IMR-90 (cell line): ENCODE data around the gene EPHA2. TPM values are rescaled to one million over a fixed set of nuclear protein-coding genes. Genes with fewer than 3 reads are reported as not detected.
A peak's percentile ranks its signal among the peaks of the same experiment; 100 is the strongest.

Source experiments
- ATAC-seq: fragments of 200-7000 bp; cut with Tn5 transposase; 2 replicates; pipeline ENCODE4 v1.9.1; 2020; ENCODE audit warnings: low read depth, mild to moderate bottlenecking, moderate library complexity
- BruUV-seq: library from RNA; stranded (reverse); fragments of 400-500 nt; replicated peaks from 2 replicates; lab custom pipeline; 2021; lab: Mats Ljungman, UMichigan
- CTCF ChIA-PET: fragments of 300-600 bp; formaldehyde crosslinking; extraction: SDS; loops from one replicate; lab custom pipeline; 2021; ENCODE audit warnings: antibody characterized with exemption; lab: Yijun Ruan, JAX
- POLR2A ChIA-PET: fragments of 300-600 bp; sonication (Branson Sonifier 250); formaldehyde crosslinking; loops from one replicate; lab custom pipeline; 2022; ENCODE audit warnings: antibody characterized with exemption; ENCODE audit not compliant: unreplicated experiment; lab: Charles Lee
- DNase-seq: peaks from one replicate; pipeline ENCODE4 v3.0.0; 2013
- H2AFZ ChIP-seq: replicated peaks from 2 replicates; pipeline ENCODE3; 2013; ENCODE audit warnings: low read length, mild to moderate bottlenecking; ENCODE audit not compliant: poor library complexity
- H2AK5ac ChIP-seq: 2 replicates; pipeline ENCODE4 v1.6.1; 2013; ENCODE audit warnings: low read depth, low read length, inconsistent platforms
- H2AK9ac ChIP-seq: replicated peaks from 2 replicates; pipeline ENCODE3; 2013; ENCODE audit warnings: mild to moderate bottlenecking, low read depth, low read length, moderate library complexity; ENCODE audit not compliant: poor library complexity
- H2BK120ac ChIP-seq: 2 replicates; pipeline ENCODE4 v1.6.1; 2013; ENCODE audit warnings: low read depth, low read length, inconsistent platforms
- H2BK15ac ChIP-seq: 3 replicates; pipeline ENCODE4 v1.6.1; 2013; ENCODE audit warnings: low read depth, low read length, inconsistent platforms
- H2BK20ac ChIP-seq: 2 replicates; pipeline ENCODE4 v1.6.1; 2013; ENCODE audit warnings: low read depth, mild to moderate bottlenecking, inconsistent platforms, low read length, moderate library complexity
- H2BK5ac ChIP-seq: 2 replicates; pipeline ENCODE4 v1.6.1; 2013; ENCODE audit warnings: mild to moderate bottlenecking, low read depth, low read length, inconsistent platforms; ENCODE audit not compliant: poor library complexity, severe bottlenecking
- H3K14ac ChIP-seq: replicated peaks from 2 replicates; pipeline ENCODE4 v1.6.1; 2013; ENCODE audit warnings: low read depth, low read length, inconsistent platforms
- H3K18ac ChIP-seq: 2 replicates; pipeline ENCODE4 v1.6.1; 2013; ENCODE audit warnings: low read depth, low read length, control low read depth
- H3K23ac ChIP-seq: 2 replicates; pipeline ENCODE4 v1.6.1; 2013; ENCODE audit warnings: low read depth, low read length, inconsistent platforms
- H3K27ac ChIP-seq: 2 replicates; pipeline ENCODE4 v1.5.1; 2013; ENCODE audit warnings: mild to moderate bottlenecking, control low read depth, low read length; ENCODE audit not compliant: insufficient read depth
- H3K27me3 ChIP-seq: 2 replicates; pipeline ENCODE4 v1.6.1; 2013; ENCODE audit warnings: low read length; ENCODE audit not compliant: control insufficient read depth, insufficient read depth
- H3K36me3 ChIP-seq: 2 replicates; pipeline ENCODE4 v1.6.1; 2013; ENCODE audit warnings: low read length, mixed read lengths; ENCODE audit not compliant: control insufficient read depth, insufficient read depth
- H3K4ac ChIP-seq: 2 replicates; pipeline ENCODE4 v1.6.1; 2013; ENCODE audit warnings: low read depth, low read length, inconsistent platforms
- H3K4me1 ChIP-seq: 2 replicates; pipeline ENCODE4 v1.6.1; 2013; ENCODE audit warnings: low read length, mixed read lengths; ENCODE audit not compliant: control insufficient read depth, insufficient read depth
- H3K4me2 ChIP-seq: 2 replicates; pipeline ENCODE4 v1.6.1; 2013; ENCODE audit warnings: low read depth, mild to moderate bottlenecking, control low read depth, low read length, moderate library complexity
- H3K4me3 ChIP-seq: 2 replicates; pipeline ENCODE4 v1.5.1; 2013; ENCODE audit warnings: low read depth, mild to moderate bottlenecking, control low read depth, low read length, moderate library complexity; ENCODE audit not compliant: insufficient read depth
- H3K56ac ChIP-seq: 2 replicates; pipeline ENCODE4 v1.6.1; 2013; ENCODE audit warnings: low read length, inconsistent platforms; ENCODE audit not compliant: insufficient read depth; ENCODE audit errors: extremely low read depth
- H3K79me1 ChIP-seq, 2 experiments: 2 replicates each; pipeline ENCODE4 v1.6.1; 2013; ENCODE audit warnings: low read length in 2 of 2, inconsistent platforms in 1 of 2, low read depth in 1 of 2
- H3K9ac ChIP-seq: 2 replicates; pipeline ENCODE4 v1.6.1; 2013; ENCODE audit warnings: low read depth, low read length, control low read depth
- H3K9me1 ChIP-seq: 2 replicates; pipeline ENCODE4 v1.6.1; 2013; ENCODE audit warnings: low read length, inconsistent platforms; ENCODE audit not compliant: insufficient read depth
- H3K9me3 ChIP-seq: 2 replicates; pipeline ENCODE4 v1.6.1; 2013; ENCODE audit warnings: low read length; ENCODE audit not compliant: control insufficient read depth, insufficient read depth
- H4K20me1 ChIP-seq: 2 replicates; pipeline ENCODE4 v1.6.1; 2013; ENCODE audit warnings: low read length, inconsistent platforms; ENCODE audit not compliant: insufficient read depth
- H4K5ac ChIP-seq: 2 replicates; pipeline ENCODE4 v1.6.1; 2013; ENCODE audit warnings: mild to moderate bottlenecking, low read depth, low read length, control low read depth
- H4K8ac ChIP-seq, 2 experiments: 2 replicates each; pipeline ENCODE4 v1.6.1; 2013; ENCODE audit warnings: low read depth in 2 of 2, low read length in 2 of 2, control low read depth in 1 of 2, inconsistent platforms in 1 of 2
- H4K91ac ChIP-seq: 2 replicates; pipeline ENCODE4 v1.6.1; 2013; ENCODE audit warnings: low read depth, low read length, inconsistent platforms; ENCODE audit not compliant: insufficient read depth
- CTCF ChIP-seq: conservative IDR thresholded peaks from 2 replicates; pipeline ENCODE4 v1.5.1; 2012; ENCODE audit warnings: mild to moderate bottlenecking, low read depth, low read length, improper control_type of control experiment
- ELK1 ChIP-seq: fragments of 150-350 bp; IDR thresholded peaks from 2 replicates; pipeline ENCODE4 v1.6.1; 2016; ENCODE audit warnings: low read depth, mild to moderate bottlenecking, low read length, moderate library complexity, borderline replicate concordance
- FOS ChIP-seq: fragments of 150-350 bp; IDR thresholded peaks from 2 replicates; pipeline ENCODE4 v1.6.1; 2016; ENCODE audit warnings: low read depth, low read length
- MAZ ChIP-seq: IDR thresholded peaks from 2 replicates; pipeline ENCODE4 v1.6.1; 2012; ENCODE audit warnings: low read depth, mild to moderate bottlenecking, low read length, improper control_type of control experiment, moderate library complexity, borderline replicate concordance
- NFE2L2 ChIP-seq: fragments of 150-350 bp; IDR thresholded peaks from 2 replicates; pipeline ENCODE4 v1.6.1; 2016; ENCODE audit warnings: low read depth, mild to moderate bottlenecking, low read length
- RFX5 ChIP-seq: IDR thresholded peaks from 2 replicates; pipeline ENCODE4 v1.8.0; 2012; ENCODE audit warnings: low read depth, mild to moderate bottlenecking, low read length, moderate library complexity
- SMC3 ChIP-seq: fragments of 150-350 bp; IDR thresholded peaks from 2 replicates; pipeline ENCODE4 v1.6.1; 2016; ENCODE audit warnings: low read depth, mild to moderate bottlenecking, antibody characterized with exemption, low read length, moderate library complexity
- WGBS, 2 experiments: methylation state at CpG; one replicate each; pipeline versions ENCODE4 v1.1.5 to v1.1.7; 2013; ENCODE audit warnings: missing lambda C conversion rate in 2 of 2; ENCODE audit not compliant: insufficient read length in 1 of 2; ENCODE audit errors: extremely low coverage in 2 of 2; 5-methylcytosine and 5-hydroxymethylcytosine counted together
- dilution Hi-C: fragments of 300-500 bp; cut with HindIII; formaldehyde crosslinking; loops from one replicate; pipeline ENCODE4 v1.14.3; 2018; ENCODE audit warnings: low sequenced_read_pairs; ENCODE audit not compliant: unreplicated experiment
- in situ Hi-C: fragments of 300-500 bp; cut with MboI; formaldehyde crosslinking; loops from 3 replicates; pipeline ENCODE4 v1.14.3; 2019; ENCODE audit warnings: low sequenced_read_pairs, inconsistent platforms, mixed read lengths
- intact Hi-C: fragments of 100-400 bp; cut with micrococcal nuclease; formaldehyde crosslinking; loops from 2 replicates; pipeline ENCODE4 v1.10.0; 2022
- polyA plus RNA-seq, 3 experiments: library from polyadenylated mRNA; depleted of rRNA; stranded (reverse); fragments of >200 nt; gene quantifications; 2 replicates each; pipeline ENCODE4 v1.2.3, GENCODE V29; 2012; ENCODE audit warnings: low replicate concordance in 1 of 3
- total RNA-seq: library from RNA; depleted of rRNA; stranded (reverse); fragments of >200 nt; gene quantifications from 2 replicates; pipeline ENCODE4 v1.2.3, GENCODE V29; 2012

EPHA2 gene
- total and polyA plus RNA-seq, 2 of the 4 experiments (the other 2 are of a cell fraction), result 24.0 to 72.6 TPM

GRCh38 chr1:16174261-16174868 is 18.5 kb upstream of the EPHA2 start:
- peak overlapping the region; percentile 87 for H2AK5ac ChIP-seq
- H3K4ac ChIP-seq, result peak overlapping the region; percentile 86
- DNase-seq, result no peak
- H3K56ac ChIP-seq, result no peak overlapping the region
- no peaks in the 10 kb centered on the region for H4K20me1 ChIP-seq
- intact Hi-C loops, result no loop called here
- peak overlapping the region in 1 of 2 experiments; percentile 54; a peak in 2 of 4 replicates for H4K8ac ChIP-seq
- no TSS peak for BruUV-seq
- H3K4me1 ChIP-seq, result peaks cover 41% of the 10 kb centered on the region
- peak overlapping the region; percentile 75; the same call in 1 of the 2 replicates for H2BK120ac ChIP-seq
- no peak overlapping the region for H3K4me3 ChIP-seq
- ChIA-PET POLR2A (no interaction called here), CTCF (no interaction called here)
- peaks cover 0 to 11% of the 10 kb centered on the region in 2 experiments; a peak in 1 of 4 replicates for H3K79me1 ChIP-seq
- H2BK20ac ChIP-seq, result peak overlapping the region; percentile 87
- dilution Hi-C loops, result no loop called here
- peak overlapping the region; percentile 13 for H2AFZ ChIP-seq
- peak overlapping the region; percentile 59; the same call in 1 of the 2 replicates for H3K23ac ChIP-seq
- H2AK9ac ChIP-seq, result peak overlapping the region; percentile 60
- no peak for TF ChIP-seq FOS
- no peak for TF ChIP-seq SMC3
- TF ChIP-seq CTCF, result no peak
- no peak for TF ChIP-seq NFE2L2
- no peak for TF ChIP-seq MAZ
- TF ChIP-seq RFX5, result no peak
- TF ChIP-seq ELK1, result no peak
- H3K9ac ChIP-seq, result peak overlapping the region; percentile 13; the same call in 1 of the 2 replicates
- H3K27ac ChIP-seq, result no peak overlapping the region
- no CpG with 5 or more reads among the region's 9 CpGs for WGBS, 2 experiments
- H4K91ac ChIP-seq, result peak overlapping the region; percentile 77
- no peak overlapping the region for H2BK5ac ChIP-seq
- peak overlapping the region; percentile 89 for H2BK15ac ChIP-seq
- no peak overlapping the region for H3K4me2 ChIP-seq
- peak overlapping the region; percentile 72; the same call in 1 of the 2 replicates for H3K14ac ChIP-seq
- no peaks in the 10 kb centered on the region for H3K9me3 ChIP-seq
- no peaks in the 10 kb centered on the region for H3K36me3 ChIP-seq
- H4K5ac ChIP-seq, result peak overlapping the region; percentile 23
- in situ Hi-C loops, result no loop called here
- ATAC-seq, result no peak
- H3K18ac ChIP-seq, result peak overlapping the region; percentile 59
- H3K9me1 ChIP-seq, result peaks cover 8% of the 10 kb centered on the region; the same call in 1 of the 2 replicates
- H3K27me3 ChIP-seq, result no peaks in the 10 kb centered on the region
